CD14-positive monocyte (primary cell): Measurements from ENCODE around the gene S100A4. TPM values are rescaled to one million over a fixed set of nuclear protein-coding genes. Genes with fewer than 3 reads are reported as not detected.

Source experiments
- DNase-seq, 3 donors: peaks; one replicate each; pipeline ENCODE4 v3.0.0-alpha.2; 2011 to 2022
- H2AFZ ChIP-seq: 2 replicates; pipeline ENCODE4 v1.6.0; 2012; ENCODE audit warnings: mild to moderate bottlenecking, low read depth, low read length, inconsistent platforms; ENCODE audit not compliant: insufficient read depth, poor library complexity, severe bottlenecking
- H3K27ac ChIP-seq, 2 donors: 1 replicate in 1 of 2; 2 replicates in 1 of 2; pipeline ENCODE4 v1.5.1; 2012 to 2013; ENCODE audit warnings: low read length in 2 of 2, control low read depth in 1 of 2, inconsistent platforms in 1 of 2, low read depth in 1 of 2, mild to moderate bottlenecking in 1 of 2
- H3K27me3 ChIP-seq, 2 donors: one replicate each; pipeline versions ENCODE4 v1.6.0 to v1.6.1; 2011 to 2013; ENCODE audit warnings: low read length in 2 of 2; ENCODE audit not compliant: control insufficient read depth in 2 of 2, insufficient read depth in 2 of 2
- H3K36me3 ChIP-seq, 2 donors: replicated peaks in 1 of 2; 1 replicate in 1 of 2; 2 replicates in 1 of 2; pipeline versions ENCODE4 v1.5.1 to v1.6.1; 2012 to 2013; ENCODE audit warnings: low read length in 2 of 2, control low read depth in 1 of 2, inconsistent platforms in 1 of 2, mild to moderate bottlenecking in 1 of 2; ENCODE audit not compliant: insufficient read depth in 2 of 2, control insufficient read depth in 1 of 2
- H3K4me1 ChIP-seq, 2 donors: 1 replicate in 1 of 2; 2 replicates in 1 of 2; pipeline versions ENCODE4 v1.5.1 to v1.6.1; 2012 to 2013; ENCODE audit warnings: low read length in 2 of 2, control low read depth in 1 of 2, inconsistent platforms in 1 of 2, mild to moderate bottlenecking in 1 of 2, moderate library complexity in 1 of 2; ENCODE audit not compliant: insufficient read depth in 2 of 2, control insufficient read depth in 1 of 2
- H3K4me2 ChIP-seq: replicated peaks from 2 replicates; pipeline ENCODE3; 2012; ENCODE audit warnings: low read length, moderate library complexity, mild to moderate bottlenecking; ENCODE audit not compliant: poor library complexity, severe bottlenecking; ENCODE audit errors: extremely low read depth
- H3K4me3 ChIP-seq, 3 experiments: fragments of 200-600 bp in 1 of 3; sonication (generic) in 1 of 3; replicated peaks in 1 of 3; 1 replicate in 2 of 3; 2 replicates in 1 of 3; pipeline ENCODE4 v1.5.1; 2011 to 2013; ENCODE audit warnings: low read length in 3 of 3, mild to moderate bottlenecking in 3 of 3, control low read depth in 2 of 3, low read depth in 2 of 3, inconsistent platforms in 1 of 3, moderate library complexity in 1 of 3
- H3K79me2 ChIP-seq: 2 replicates; pipeline ENCODE4 v1.6.0; 2012; ENCODE audit warnings: mild to moderate bottlenecking, control low read depth, inconsistent platforms, low read length, moderate library complexity; ENCODE audit not compliant: insufficient read depth
- H3K9ac ChIP-seq: 2 replicates; pipeline ENCODE4 v1.6.0; 2017; ENCODE audit warnings: low read length, mild to moderate bottlenecking; ENCODE audit not compliant: insufficient read depth, poor library complexity, severe bottlenecking
- H3K9me3 ChIP-seq, 2 donors: replicated peaks in 1 of 2; 1 replicate in 1 of 2; 2 replicates in 1 of 2; pipeline versions ENCODE4 v1.5.1 to v1.6.1; 2012 to 2013; ENCODE audit warnings: low read length in 2 of 2, control low read depth in 1 of 2; ENCODE audit not compliant: control insufficient read depth in 1 of 2, insufficient read depth in 1 of 2
- H4K20me1 ChIP-seq: 2 replicates; pipeline ENCODE4 v1.6.0; 2012; ENCODE audit warnings: mild to moderate bottlenecking, low read length, control low read depth, moderate library complexity; ENCODE audit not compliant: insufficient read depth
- H3K27ac Mint-ChIP-seq, 7 donors: one replicate each; pipeline ENCODE4 v1.8.0; 2020; ENCODE audit warnings: mild to moderate bottlenecking in 7 of 7, mixed read lengths in 7 of 7, moderate library complexity in 6 of 7, inconsistent platforms in 2 of 7
- H3K27me3 Mint-ChIP-seq, 3 donors: one replicate each; pipeline ENCODE4 v1.8.0; 2021 to 2022; ENCODE audit warnings: low read depth in 3 of 3, mild to moderate bottlenecking in 3 of 3, mixed read lengths in 3 of 3, moderate library complexity in 3 of 3, inconsistent platforms in 1 of 3
- H3K36me3 Mint-ChIP-seq, 2 donors: one replicate each; pipeline ENCODE4 v1.8.0; 2020; ENCODE audit warnings: mixed read lengths in 2 of 2, inconsistent platforms in 1 of 2, mild to moderate bottlenecking in 1 of 2
- H3K4me1 Mint-ChIP-seq: one replicate; pipeline ENCODE4 v1.8.0; 2020; ENCODE audit warnings: mild to moderate bottlenecking, mixed read lengths
- H3K4me3 Mint-ChIP-seq, 2 donors: one replicate each; pipeline ENCODE4 v1.8.0; 2020; ENCODE audit warnings: mild to moderate bottlenecking in 2 of 2, mixed read lengths in 2 of 2, moderate library complexity in 1 of 2
- H3K9me3 Mint-ChIP-seq, 7 donors: one replicate each; pipeline ENCODE4 v1.8.0; 2020 to 2022; ENCODE audit warnings: mixed read lengths in 7 of 7, mild to moderate bottlenecking in 6 of 7, moderate library complexity in 6 of 7, inconsistent platforms in 2 of 7
- WGBS: methylation state at CpG from one replicate; pipeline ENCODE4 v1.1.5; 2013; ENCODE audit warnings: missing lambda C conversion rate; ENCODE audit not compliant: insufficient coverage; 5-methylcytosine and 5-hydroxymethylcytosine counted together
- intact Hi-C, 2 donors: fragments of 100-400 bp; cut with micrococcal nuclease; formaldehyde crosslinking; loops; one replicate each; pipeline versions ENCODE4 v1.15.0 to v1.15.1; 2023
- polyA plus RNA-seq, 3 donors: library from polyadenylated mRNA; depleted of rRNA in 1 of 3; unstranded in 2 of 3; stranded (reverse) in 1 of 3; fragments of 300-500 nt in 2 of 3; fragments of >200 nt in 1 of 3; fragmentation: Illumina TruSeq in 2 of 3; gene quantifications; 1 replicate in 2 of 3; 2 replicates in 1 of 3; pipeline ENCODE4 v1.2.3, GENCODE V29; 2012 to 2021
- TF ChIP-seq, protein P1 (sequence below): fragments of 200-600 bp; IDR thresholded peaks from one replicate; pipeline ENCODE4 v1.8.0; 2022; ENCODE audit warnings: antibody characterized with exemption, mild to moderate bottlenecking

S100A4 gene
- polyA plus RNA-seq, 3 donors = 4,538 to 7,344 (median 6,092) TPM

- Mint-ChIP-seq H3K27me3 (peaks cover 4 to 11% (median 4%) of the 10 kb centered on the region in 3 donors), H3K4me1 (peaks cover 4% of the 10 kb centered on the region), H3K9me3 (peaks cover 0 to 3% (median 0%) of the 10 kb centered on the region in 7 donors), H3K4me3 (no peak overlapping the region), H3K36me3 (no peaks in the 10 kb centered on the region), H3K27ac (no peak overlapping the region)
- TF ChIP-seq, protein P1, sequence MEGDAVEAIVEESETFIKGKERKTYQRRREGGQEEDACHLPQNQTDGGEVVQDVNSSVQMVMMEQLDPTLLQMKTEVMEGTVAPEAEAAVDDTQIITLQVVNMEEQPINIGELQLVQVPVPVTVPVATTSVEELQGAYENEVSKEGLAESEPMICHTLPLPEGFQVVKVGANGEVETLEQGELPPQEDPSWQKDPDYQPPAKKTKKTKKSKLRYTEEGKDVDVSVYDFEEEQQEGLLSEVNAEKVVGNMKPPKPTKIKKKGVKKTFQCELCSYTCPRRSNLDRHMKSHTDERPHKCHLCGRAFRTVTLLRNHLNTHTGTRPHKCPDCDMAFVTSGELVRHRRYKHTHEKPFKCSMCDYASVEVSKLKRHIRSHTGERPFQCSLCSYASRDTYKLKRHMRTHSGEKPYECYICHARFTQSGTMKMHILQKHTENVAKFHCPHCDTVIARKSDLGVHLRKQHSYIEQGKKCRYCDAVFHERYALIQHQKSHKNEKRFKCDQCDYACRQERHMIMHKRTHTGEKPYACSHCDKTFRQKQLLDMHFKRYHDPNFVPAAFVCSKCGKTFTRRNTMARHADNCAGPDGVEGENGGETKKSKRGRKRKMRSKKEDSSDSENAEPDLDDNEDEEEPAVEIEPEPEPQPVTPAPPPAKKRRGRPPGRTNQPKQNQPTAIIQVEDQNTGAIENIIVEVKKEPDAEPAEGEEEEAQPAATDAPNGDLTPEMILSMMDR = no peak
- Histone ChIP-seq H3K4me3 (no peak overlapping the region), H3K9ac (no peak overlapping the region), H3K9me3 (no peaks in the 10 kb centered on the region), H3K27ac (no peak overlapping the region), H4K20me1 (no peaks in the 10 kb centered on the region), H3K36me3 (no peaks in the 10 kb centered on the region), H3K4me1 (no peaks in the 10 kb centered on the region), H3K4me2 (no peak overlapping the region), H3K79me2 (no peaks in the 10 kb centered on the region), H3K27me3 (no peaks in the 10 kb centered on the region), H2AFZ (no peak overlapping the region)
- WGBS = no CpG with 5 or more reads among the region's 5 CpGs
- DNase-seq = no peak
- intact Hi-C loops = no loop called here
These were observed 41.7 kb upstream of the S100A4 start for GRCh38 chr1:153587314-153587713.

DNA sequence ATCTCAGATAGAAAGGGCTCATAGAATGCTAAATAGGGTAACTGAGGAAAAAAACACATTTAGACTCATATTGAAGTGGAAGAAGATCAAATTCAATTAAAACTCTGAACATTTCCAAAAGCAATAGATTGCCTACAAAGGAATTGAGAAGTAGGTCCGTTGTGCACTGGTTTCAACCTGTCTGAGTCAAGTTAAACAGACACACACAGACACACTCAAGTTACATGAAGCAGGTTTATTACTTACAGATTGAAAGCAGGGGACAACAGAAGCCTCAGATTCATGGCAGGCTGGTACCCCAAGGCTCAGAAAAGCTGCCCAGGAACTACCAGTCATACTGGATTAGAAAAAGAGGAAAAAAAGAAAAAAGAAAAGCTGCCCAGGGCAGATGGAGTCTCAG is 40.7 kb upstream of the S100A4 start:
- Histone ChIP-seq H3K4me3 (no peak overlapping the region), H2AFZ (no peak overlapping the region), H3K36me3 (no peaks in the 10 kb centered on the region), H4K20me1 (no peaks in the 10 kb centered on the region), H3K9me3 (no peaks in the 10 kb centered on the region), H3K27ac (no peak overlapping the region), H3K4me2 (no peak overlapping the region), H3K9ac (no peak overlapping the region), H3K27me3 (no peaks in the 10 kb centered on the region), H3K4me1 (no peaks in the 10 kb centered on the region), H3K79me2 (no peaks in the 10 kb centered on the region)
- H3K36me3 Mint-ChIP-seq = no peaks in the 10 kb centered on the region
- peak overlapping the region in 1 of 7 donors; percentile 52 for H3K27ac Mint-ChIP-seq
- peaks cover 4% of the 10 kb centered on the region for H3K4me1 Mint-ChIP-seq
- H3K27me3 Mint-ChIP-seq = peaks cover 4 to 11% (median 4%) of the 10 kb centered on the region in 3 donors
- intact Hi-C loops = no loop called here
- 40% methylated on average over 1 of the region's 1 CpG for WGBS
- no peak for DNase-seq
- H3K9me3 Mint-ChIP-seq = peaks cover 0 to 3% (median 0%) of the 10 kb centered on the region in 7 donors
- TF ChIP-seq, protein P1 = no peak
- no peak overlapping the region for H3K4me3 Mint-ChIP-seq
